Limb (tissue), 2 donors: ENCODE results near the gene BBLN.

Experiments
- DNase-seq, 2 donors: peaks; one replicate each; pipeline ENCODE4 v3.0.0-alpha.2; 2016; ENCODE audit errors: extremely low spot score in 2 of 2

BBLN gene

GRCh38 chr9:128190013-128190412 is 29.9 kb downstream of the BBLN start:
- DNase-seq: no peak

- peak in 1 of 2 donors; percentile 54 for DNase-seq
Measured at GRCh38 chr9:128190516-128191405, 30.7 kb downstream of the BBLN start.

GRCh38 chr9:128191406-128192046 is 31.5 kb downstream of the BBLN start, which contains the start of gene CIZ1:
CIZ1 (minus strand) TSS chr9:128191572; CDS start chr9:128190857, 715 bp downstream.
- peak; percentile 66 to 90 for DNase-seq

- peak; percentile 76 to 90 for DNase-seq
Measured at GRCh38 chr9:128192601-128193371, 32.7 kb downstream of the BBLN start.

GRCh38 chr9:128193469-128194096 is 33.5 kb downstream of the BBLN start:
- no peak for DNase-seq

GRCh38 chr9:128201441-128202369 is 41.6 kb downstream of the BBLN start:
- DNase-seq: peak in 1 of 2 donors; percentile 21

- DNase-seq: no peak
Measured at GRCh38 chr9:128202648-128203023, 42.6 kb downstream of the BBLN start.

GRCh38 chr9:128203024-128203706 is 43.1 kb downstream of the BBLN start, which contains the start of gene DNM1:
DNM1 (plus strand) TSS chr9:128203379; CDS start chr9:128203471, 92 bp downstream.
- peak; percentile 73 to 83 for DNase-seq

GRCh38 chr9:128203707-128204551 is 43.9 kb downstream of the BBLN start:
- DNase-seq: peak in 1 of 2 donors; percentile 73

- DNase-seq: no peak
Measured at GRCh38 chr9:128204858-128205257, 44.8 kb downstream of the BBLN start.

GRCh38 chr9:128205296-128205944 is 45.4 kb downstream of the BBLN start:
- DNase-seq: no peak

- no peak for DNase-seq
Measured at GRCh38 chr9:128206484-128206883, 46.4 kb downstream of the BBLN start.

- no peak for DNase-seq
Measured at GRCh38 chr9:128206916-128207910, 47.1 kb downstream of the BBLN start.

GRCh38 chr9:128208386-128208785 is 48.3 kb downstream of the BBLN start:
- DNase-seq: no peak

GRCh38 chr9:128208946-128209669 is 49.0 kb downstream of the BBLN start:
- DNase-seq: no peak
